ENCODE measurements around the gene VEPH1.

The VEPH1 gene

GRCh38 chr3:157502916-157503595, at the start of gene VEPH1:
Gene VEPH1, minus strand, starts transcription at chr3:157503416. Its CDS starts 8,067 bp downstream, at chr3:157495349.
- no peak for DNase-seq

GRCh38 chr3:157551961-157552360, 48.7 kb upstream of the VEPH1 start:
- DNase-seq, result no peak

GRCh38 chr3:157549498-157549897, 46.3 kb upstream of the VEPH1 start:
- DNase-seq, result no peak

GRCh38 chr3:157544501-157545130, 41.4 kb upstream of the VEPH1 start:
- no peak for DNase-seq

- DNase-seq, result no peak
Observed at GRCh38 chr3:157543501-157544035, 40.4 kb upstream of the VEPH1 start.

GRCh38 chr3:157542711-157543500, 39.7 kb upstream of the VEPH1 start:
- DNase-seq, result no peak

- no peak for DNase-seq
Observed at GRCh38 chr3:157541506-157542236, 38.5 kb upstream of the VEPH1 start.

GRCh38 chr3:157540656-157541055, 37.4 kb upstream of the VEPH1 start:
- no peak for DNase-seq

GRCh38 chr3:157535667-157536066, 32.5 kb upstream of the VEPH1 start:
- DNase-seq, result no peak

GRCh38 chr3:157534725-157535161, 31.5 kb upstream of the VEPH1 start:
- no peak for DNase-seq

- DNase-seq, result no peak
Observed at GRCh38 chr3:157533298-157534070, 30.3 kb upstream of the VEPH1 start.

- peak; percentile 27 for DNase-seq
Observed at GRCh38 chr3:157532529-157533297, 29.5 kb upstream of the VEPH1 start.

- no peak for DNase-seq
Observed at GRCh38 chr3:157531771-157532170, 28.6 kb upstream of the VEPH1 start.

- DNase-seq, result no peak
Observed at GRCh38 chr3:157531301-157531660, 28.1 kb upstream of the VEPH1 start.

GRCh38 chr3:157530637-157531300, 27.6 kb upstream of the VEPH1 start:
- DNase-seq, result no peak

GRCh38 chr3:157529751-157530150, 26.5 kb upstream of the VEPH1 start:
- DNase-seq, result no peak

GRCh38 chr3:157529085-157529484, 25.9 kb upstream of the VEPH1 start:
- no peak for DNase-seq

- DNase-seq, result no peak
Observed at GRCh38 chr3:157527131-157527881, 24.1 kb upstream of the VEPH1 start.

- DNase-seq, result no peak
Observed at GRCh38 chr3:157526036-157526435, 22.8 kb upstream of the VEPH1 start.

- no peak for DNase-seq
Observed at GRCh38 chr3:157523814-157524213, 20.6 kb upstream of the VEPH1 start.
